Body of pancreas (tissue), 4 donors: ENCODE data around the gene CADM1.

Experiments used
- POLR2A ChIP-seq, 3 donors: fragments of 450-650 bp; IDR thresholded peaks; one replicate each; pipeline ENCODE4 v1.6.1; 2016; ENCODE audit warnings: antibody characterized with exemption in 3 of 3, mild to moderate bottlenecking in 2 of 3
- TF ChIP-seq, protein P1 (sequence below), 7 experiments: fragments of 450-650 bp in 4 of 7; fragments of 200-600 bp in 3 of 7; sonication (generic) in 3 of 7; IDR thresholded peaks; one replicate each; pipeline ENCODE4 v1.5.1; 2016 to 2019; ENCODE audit warnings: antibody characterized with exemption in 7 of 7

DNA sequence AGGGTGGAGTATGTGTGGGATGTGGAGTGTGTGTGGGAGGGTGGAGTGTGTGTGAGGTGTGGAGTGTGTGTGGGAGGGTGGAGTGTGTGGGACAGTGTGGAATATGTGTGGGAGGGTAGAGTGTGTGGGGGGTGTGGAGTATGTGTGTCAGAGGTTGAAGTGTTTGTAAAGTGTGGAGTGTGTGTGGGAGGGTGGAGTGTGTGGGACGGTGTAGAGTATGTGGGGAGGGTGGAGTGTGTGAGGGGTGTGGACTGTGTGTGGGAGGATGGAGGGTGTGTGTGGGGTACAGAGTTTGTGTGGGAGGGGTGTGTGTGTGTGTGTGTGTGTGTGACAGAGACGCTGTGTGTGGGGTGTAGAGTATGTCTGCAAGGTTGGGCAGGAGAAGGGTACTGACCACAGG lies 355.5 kb downstream of the CADM1 start:
- TF ChIP-seq, protein P1, sequence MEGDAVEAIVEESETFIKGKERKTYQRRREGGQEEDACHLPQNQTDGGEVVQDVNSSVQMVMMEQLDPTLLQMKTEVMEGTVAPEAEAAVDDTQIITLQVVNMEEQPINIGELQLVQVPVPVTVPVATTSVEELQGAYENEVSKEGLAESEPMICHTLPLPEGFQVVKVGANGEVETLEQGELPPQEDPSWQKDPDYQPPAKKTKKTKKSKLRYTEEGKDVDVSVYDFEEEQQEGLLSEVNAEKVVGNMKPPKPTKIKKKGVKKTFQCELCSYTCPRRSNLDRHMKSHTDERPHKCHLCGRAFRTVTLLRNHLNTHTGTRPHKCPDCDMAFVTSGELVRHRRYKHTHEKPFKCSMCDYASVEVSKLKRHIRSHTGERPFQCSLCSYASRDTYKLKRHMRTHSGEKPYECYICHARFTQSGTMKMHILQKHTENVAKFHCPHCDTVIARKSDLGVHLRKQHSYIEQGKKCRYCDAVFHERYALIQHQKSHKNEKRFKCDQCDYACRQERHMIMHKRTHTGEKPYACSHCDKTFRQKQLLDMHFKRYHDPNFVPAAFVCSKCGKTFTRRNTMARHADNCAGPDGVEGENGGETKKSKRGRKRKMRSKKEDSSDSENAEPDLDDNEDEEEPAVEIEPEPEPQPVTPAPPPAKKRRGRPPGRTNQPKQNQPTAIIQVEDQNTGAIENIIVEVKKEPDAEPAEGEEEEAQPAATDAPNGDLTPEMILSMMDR (IDR thresholded peaks at IDR 0.05) = no peak
- no peak for TF ChIP-seq POLR2A (IDR thresholded peaks at IDR 0.05)
